ENCODE measurements around the gene ZIC1. TPM values are rescaled to one million over a fixed set of nuclear protein-coding genes. Genes with fewer than 3 reads are reported as not detected.
A peak's percentile ranks its signal among the peaks of the same experiment; 100 is the strongest.

Gene ZIC1
- total and polyA plus RNA-seq, 2 experiments from 2014 or later: 0.21 to 0.95 TPM

GRCh38 chr3:147371140-147371539 is 38.0 kb upstream of the ZIC1 start:
- peaks cover 32% of the 10 kb centered on the region for H3F3A ChIP-seq (replicated peaks; ENCODE audit: low read depth)
- H3K4me1 ChIP-seq (ENCODE audit: insufficient read depth): peaks cover 76% of the 10 kb centered on the region
- peaks cover 8% of the 10 kb centered on the region; the same call in 1 of the 2 replicates for H4K20me1 ChIP-seq (replicated peaks; ENCODE audit: insufficient read depth)
- Mint-ChIP-seq H3K9me3 (peaks cover 6% of the 10 kb centered on the region), H3K4me3 (peak overlapping the region; percentile 29), H3K36me3 (ENCODE audit: low read depth) (no peaks in the 10 kb centered on the region), H3K4me1 (peaks cover 58% of the 10 kb centered on the region), H3K27ac (no peak overlapping the region), H3K27me3 (ENCODE audit: insufficient read depth, low read depth, poor library complexity) (peaks cover 92% of the 10 kb centered on the region)
- peak overlapping the region; percentile 62 for H3K4me2 ChIP-seq
- no peaks in the 10 kb centered on the region for H3K36me3 ChIP-seq (ENCODE audit: insufficient read depth)
- no peak overlapping the region for H2AFZ ChIP-seq
- peak; percentile 13 for ATAC-seq
- H3K4me3 ChIP-seq: peak overlapping the region; percentile 40
- no peak overlapping the region for H3K27ac ChIP-seq (ENCODE audit: low read depth)
- peaks cover 99% of the 10 kb centered on the region for H3K27me3 ChIP-seq (ENCODE audit: insufficient read depth)
- TF ChIP-seq STAT1 (IDR thresholded peaks at IDR 0.05; ENCODE audit: unreplicated experiment) (no peak), CREB1 (CRISPR knock-in tag; IDR thresholded peaks at IDR 0.05; ENCODE audit: low read depth) (no peak), REST (IDR thresholded peaks at IDR 0.05; ENCODE audit: unreplicated experiment) (no peak), NANOG (IDR thresholded peaks at IDR 0.05; ENCODE audit: borderline replicate concordance) (0 out of 2 replicates have a peak, but pooled peaks have one; percentile 27), JUNB (IDR thresholded peaks at IDR 0.05; ENCODE audit: unreplicated experiment) (no peak), EZH2phosphoT487 (IDR thresholded peaks at IDR 0.05; ENCODE audit: unreplicated experiment) (no peak), POLR2AphosphoS5 (IDR thresholded peaks at IDR 0.05; ENCODE audit: low read depth) (no peak), EZH2 (IDR thresholded peaks at IDR 0.05; ENCODE audit: low read depth, unreplicated experiment) (peak; percentile 76), CTCF (conservative IDR thresholded peaks at IDR 0.05; ENCODE audit: low read depth in 2 of 2) (no peak), ZNF114 (CRISPR knock-in tag; IDR thresholded peaks at IDR 0.05) (no peak), ZNF331 (CRISPR knock-in tag; IDR thresholded peaks at IDR 0.05; ENCODE audit: low read depth) (no peak)
- TF ChIP-seq, protein P1, sequence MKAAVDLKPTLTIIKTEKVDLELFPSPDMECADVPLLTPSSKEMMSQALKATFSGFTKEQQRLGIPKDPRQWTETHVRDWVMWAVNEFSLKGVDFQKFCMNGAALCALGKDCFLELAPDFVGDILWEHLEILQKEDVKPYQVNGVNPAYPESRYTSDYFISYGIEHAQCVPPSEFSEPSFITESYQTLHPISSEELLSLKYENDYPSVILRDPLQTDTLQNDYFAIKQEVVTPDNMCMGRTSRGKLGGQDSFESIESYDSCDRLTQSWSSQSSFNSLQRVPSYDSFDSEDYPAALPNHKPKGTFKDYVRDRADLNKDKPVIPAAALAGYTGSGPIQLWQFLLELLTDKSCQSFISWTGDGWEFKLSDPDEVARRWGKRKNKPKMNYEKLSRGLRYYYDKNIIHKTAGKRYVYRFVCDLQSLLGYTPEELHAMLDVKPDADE (IDR thresholded peaks at IDR 0.05): no peak
- TF ChIP-seq, protein P2, sequence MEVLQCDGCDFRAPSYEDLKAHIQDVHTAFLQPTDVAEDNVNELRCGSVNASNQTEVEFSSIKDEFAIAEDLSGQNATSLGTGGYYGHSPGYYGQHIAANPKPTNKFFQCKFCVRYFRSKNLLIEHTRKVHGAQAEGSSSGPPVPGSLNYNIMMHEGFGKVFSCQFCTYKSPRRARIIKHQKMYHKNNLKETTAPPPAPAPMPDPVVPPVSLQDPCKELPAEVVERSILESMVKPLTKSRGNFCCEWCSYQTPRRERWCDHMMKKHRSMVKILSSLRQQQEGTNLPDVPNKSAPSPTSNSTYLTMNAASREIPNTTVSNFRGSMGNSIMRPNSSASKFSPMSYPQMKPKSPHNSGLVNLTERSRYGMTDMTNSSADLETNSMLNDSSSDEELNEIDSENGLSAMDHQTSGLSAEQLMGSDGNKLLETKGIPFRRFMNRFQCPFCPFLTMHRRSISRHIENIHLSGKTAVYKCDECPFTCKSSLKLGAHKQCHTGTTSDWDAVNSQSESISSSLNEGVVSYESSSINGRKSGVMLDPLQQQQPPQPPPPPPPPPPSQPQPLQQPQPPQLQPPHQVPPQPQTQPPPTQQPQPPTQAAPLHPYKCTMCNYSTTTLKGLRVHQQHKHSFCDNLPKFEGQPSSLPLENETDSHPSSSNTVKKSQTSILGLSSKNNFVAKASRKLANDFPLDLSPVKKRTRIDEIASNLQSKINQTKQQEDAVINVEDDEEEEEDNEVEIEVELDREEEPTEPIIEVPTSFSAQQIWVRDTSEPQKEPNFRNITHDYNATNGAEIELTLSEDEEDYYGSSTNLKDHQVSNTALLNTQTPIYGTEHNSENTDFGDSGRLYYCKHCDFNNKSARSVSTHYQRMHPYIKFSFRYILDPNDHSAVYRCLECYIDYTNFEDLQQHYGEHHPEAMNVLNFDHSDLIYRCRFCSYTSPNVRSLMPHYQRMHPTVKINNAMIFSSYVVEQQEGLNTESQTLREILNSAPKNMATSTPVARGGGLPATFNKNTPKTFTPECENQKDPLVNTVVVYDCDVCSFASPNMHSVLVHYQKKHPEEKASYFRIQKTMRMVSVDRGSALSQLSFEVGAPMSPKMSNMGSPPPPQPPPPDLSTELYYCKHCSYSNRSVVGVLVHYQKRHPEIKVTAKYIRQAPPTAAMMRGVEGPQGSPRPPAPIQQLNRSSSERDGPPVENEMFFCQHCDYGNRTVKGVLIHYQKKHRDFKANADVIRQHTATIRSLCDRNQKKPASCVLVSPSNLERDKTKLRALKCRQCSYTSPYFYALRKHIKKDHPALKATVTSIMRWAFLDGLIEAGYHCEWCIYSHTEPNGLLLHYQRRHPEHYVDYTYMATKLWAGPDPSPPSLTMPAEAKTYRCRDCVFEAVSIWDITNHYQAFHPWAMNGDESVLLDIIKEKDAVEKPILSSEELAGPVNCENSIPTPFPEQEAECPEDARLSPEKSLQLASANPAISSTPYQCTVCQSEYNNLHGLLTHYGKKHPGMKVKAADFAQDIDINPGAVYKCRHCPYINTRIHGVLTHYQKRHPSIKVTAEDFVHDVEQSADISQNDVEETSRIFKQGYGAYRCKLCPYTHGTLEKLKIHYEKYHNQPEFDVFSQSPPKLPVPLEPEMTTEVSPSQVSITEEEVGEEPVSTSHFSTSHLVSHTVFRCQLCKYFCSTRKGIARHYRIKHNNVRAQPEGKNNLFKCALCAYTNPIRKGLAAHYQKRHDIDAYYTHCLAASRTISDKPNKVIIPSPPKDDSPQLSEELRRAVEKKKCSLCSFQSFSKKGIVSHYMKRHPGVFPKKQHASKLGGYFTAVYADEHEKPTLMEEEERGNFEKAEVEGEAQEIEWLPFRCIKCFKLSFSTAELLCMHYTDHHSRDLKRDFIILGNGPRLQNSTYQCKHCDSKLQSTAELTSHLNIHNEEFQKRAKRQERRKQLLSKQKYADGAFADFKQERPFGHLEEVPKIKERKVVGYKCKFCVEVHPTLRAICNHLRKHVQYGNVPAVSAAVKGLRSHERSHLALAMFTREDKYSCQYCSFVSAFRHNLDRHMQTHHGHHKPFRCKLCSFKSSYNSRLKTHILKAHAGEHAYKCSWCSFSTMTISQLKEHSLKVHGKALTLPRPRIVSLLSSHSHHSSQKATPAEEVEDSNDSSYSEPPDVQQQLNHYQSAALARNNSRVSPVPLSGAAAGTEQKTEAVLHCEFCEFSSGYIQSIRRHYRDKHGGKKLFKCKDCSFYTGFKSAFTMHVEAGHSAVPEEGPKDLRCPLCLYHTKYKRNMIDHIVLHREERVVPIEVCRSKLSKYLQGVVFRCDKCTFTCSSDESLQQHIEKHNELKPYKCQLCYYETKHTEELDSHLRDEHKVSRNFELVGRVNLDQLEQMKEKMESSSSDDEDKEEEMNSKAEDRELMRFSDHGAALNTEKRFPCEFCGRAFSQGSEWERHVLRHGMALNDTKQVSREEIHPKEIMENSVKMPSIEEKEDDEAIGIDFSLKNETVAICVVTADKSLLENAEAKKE (CRISPR knock-in tag; IDR thresholded peaks at IDR 0.05): no peak
- no peaks in the 10 kb centered on the region for H3K9me2 ChIP-seq (ENCODE audit: insufficient read depth)
- DNase-seq (ENCODE audit: low spot score): peak; percentile 83
- no peaks in the 10 kb centered on the region for H3K79me2 ChIP-seq (replicated peaks; ENCODE audit: insufficient read depth)
